ENCODE results near the gene FTSJ1.

FTSJ1 gene

DNA sequence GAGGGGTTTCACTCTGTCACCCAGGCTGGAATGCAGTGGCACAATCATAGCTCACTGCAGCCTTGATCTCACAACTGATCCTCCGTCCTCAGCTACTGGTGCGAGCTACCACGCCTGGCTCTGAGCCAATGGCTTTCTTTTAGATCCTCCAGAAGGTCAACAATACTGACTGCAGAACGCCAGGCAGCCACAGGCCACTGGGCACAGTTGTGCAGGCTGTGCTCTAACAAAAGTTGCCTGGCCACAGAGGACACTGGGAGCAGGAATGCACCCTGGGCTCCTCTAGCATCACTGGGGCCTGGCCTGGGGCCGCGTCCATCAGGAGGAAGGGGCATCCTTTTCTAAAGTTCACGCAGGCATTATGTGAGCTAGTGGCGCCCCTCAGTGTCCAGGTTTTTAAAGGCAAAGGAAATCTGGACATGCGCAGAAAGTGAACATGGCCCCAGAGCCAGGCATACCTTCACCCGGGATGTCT is 17.9 kb downstream of the FTSJ1 start:
- no peaks in the 10 kb centered on the region for H3K36me3 ChIP-seq (ENCODE audit: insufficient read depth, insufficient read length, low read length)
- no peaks in the 10 kb centered on the region for H3K4me1 ChIP-seq (ENCODE audit: insufficient read depth, insufficient read length)
- TF ChIP-seq YY1 (IDR thresholded peaks at IDR 0.05; ENCODE audit: insufficient read depth, insufficient read length) (no peak), ZNF274 (IDR thresholded peaks at IDR 0.05; ENCODE audit: low read depth, low read length) (no peak), SUZ12 (IDR thresholded peaks at IDR 0.05; ENCODE audit: extremely low read depth, insufficient read depth, insufficient read length) (no peak)
- no peaks in the 10 kb centered on the region for H3K9me3 ChIP-seq (ENCODE audit: insufficient read depth, low read length)
- H3K4me3 ChIP-seq (ENCODE audit: insufficient read length, low read depth) = no peak overlapping the region
- no peak overlapping the region for H3K9ac ChIP-seq (ENCODE audit: insufficient read length, low read depth)
- no peak for DNase-seq (ENCODE audit: low read depth, low spot score)
- H3K27me3 ChIP-seq (ENCODE audit: insufficient read depth, insufficient read length) = no peaks in the 10 kb centered on the region

DNA sequence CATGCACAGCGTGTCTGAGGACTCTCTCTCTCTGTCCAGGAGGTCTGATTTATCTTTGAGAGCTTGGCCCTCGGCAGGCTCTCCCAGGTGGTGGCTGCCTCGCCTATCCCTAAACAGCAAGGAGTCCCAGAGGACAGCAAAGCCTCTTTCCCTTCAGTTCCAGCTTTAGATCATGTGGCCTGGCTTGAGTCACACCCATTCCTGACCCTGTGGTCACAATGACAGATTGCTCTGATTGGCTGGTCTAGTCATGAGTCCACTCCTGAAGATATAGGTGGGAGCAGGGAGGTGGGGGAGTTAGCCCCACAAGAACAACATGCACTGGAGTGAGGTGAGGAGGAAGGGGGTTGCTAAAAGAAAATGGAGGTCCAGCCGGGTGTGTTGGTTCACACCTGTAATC is 20.7 kb downstream of the FTSJ1 start:
- DNase-seq (ENCODE audit: low read depth, low spot score) = no peak
- Histone ChIP-seq H3K27me3 (ENCODE audit: insufficient read depth, insufficient read length) (no peaks in the 10 kb centered on the region), H3K9me3 (ENCODE audit: insufficient read depth, low read length) (no peaks in the 10 kb centered on the region), H3K9ac (ENCODE audit: insufficient read length, low read depth) (no peak overlapping the region), H3K4me1 (ENCODE audit: insufficient read depth, insufficient read length) (no peaks in the 10 kb centered on the region), H3K4me3 (ENCODE audit: insufficient read length, low read depth) (no peak overlapping the region), H3K36me3 (ENCODE audit: insufficient read depth, insufficient read length, low read length) (no peaks in the 10 kb centered on the region)
- TF ChIP-seq YY1 (IDR thresholded peaks at IDR 0.05; ENCODE audit: insufficient read depth, insufficient read length) (no peak), SUZ12 (IDR thresholded peaks at IDR 0.05; ENCODE audit: extremely low read depth, insufficient read depth, insufficient read length) (no peak), ZNF274 (IDR thresholded peaks at IDR 0.05; ENCODE audit: low read depth, low read length) (no peak)

DNA sequence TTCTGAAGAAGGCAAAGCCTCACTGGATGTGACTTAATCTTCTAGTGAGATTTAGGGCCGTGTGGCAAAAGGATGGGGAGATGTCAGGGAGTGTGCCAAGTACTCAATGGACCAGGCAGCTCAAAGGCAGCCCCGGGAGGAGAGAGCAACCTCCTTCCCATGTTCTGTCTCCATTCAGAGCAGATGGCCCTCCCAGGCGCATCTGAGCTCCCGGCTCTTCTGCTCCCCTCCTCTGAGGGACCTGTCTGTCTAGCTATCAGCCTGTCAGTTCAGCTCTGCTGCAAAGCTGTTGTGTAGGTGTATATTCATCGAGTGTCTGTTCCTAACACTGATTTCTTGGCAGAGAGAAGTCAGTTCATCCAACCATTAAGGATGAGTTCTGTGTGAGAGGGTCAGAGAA is 21.9 kb downstream of the FTSJ1 start:
- no peaks in the 10 kb centered on the region for H3K27me3 ChIP-seq (ENCODE audit: insufficient read depth, insufficient read length)
- H3K4me1 ChIP-seq (ENCODE audit: insufficient read depth, insufficient read length) = no peaks in the 10 kb centered on the region
- no peak overlapping the region for H3K4me3 ChIP-seq (ENCODE audit: insufficient read length, low read depth)
- DNase-seq (ENCODE audit: low read depth, low spot score) = no peak
- no peaks in the 10 kb centered on the region for H3K36me3 ChIP-seq (ENCODE audit: insufficient read depth, insufficient read length, low read length)
- H3K9ac ChIP-seq (ENCODE audit: insufficient read length, low read depth) = no peak overlapping the region
- TF ChIP-seq YY1 (IDR thresholded peaks at IDR 0.05; ENCODE audit: insufficient read depth, insufficient read length) = no peak
- TF ChIP-seq ZNF274 (IDR thresholded peaks at IDR 0.05; ENCODE audit: low read depth, low read length) = no peak
- no peak for TF ChIP-seq SUZ12 (IDR thresholded peaks at IDR 0.05; ENCODE audit: extremely low read depth, insufficient read depth, insufficient read length)
- H3K9me3 ChIP-seq (ENCODE audit: insufficient read depth, low read length) = no peaks in the 10 kb centered on the region

DNA sequence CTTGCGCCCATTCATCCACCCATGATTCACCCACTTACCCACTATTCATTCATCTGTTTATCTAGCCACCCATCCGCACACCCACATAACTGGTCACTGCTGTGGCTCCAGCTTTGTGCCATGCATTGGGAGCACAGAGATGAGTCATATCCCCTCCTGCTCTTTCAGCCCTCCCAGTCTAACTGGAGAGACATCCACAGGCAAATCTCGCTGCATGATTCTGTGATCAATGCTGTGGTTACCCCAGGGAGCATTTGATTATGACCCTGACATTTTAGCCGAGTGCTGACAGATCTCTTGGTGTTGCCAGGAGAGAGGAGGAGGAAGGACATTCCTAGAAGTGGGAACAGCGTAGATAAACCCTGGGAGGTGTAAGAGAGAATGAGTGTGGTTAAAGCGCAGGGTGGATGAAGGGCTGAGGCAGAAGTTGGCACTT is 22.4 kb downstream of the FTSJ1 start:
- TF ChIP-seq ZNF274 (IDR thresholded peaks at IDR 0.05; ENCODE audit: low read depth, low read length) (no peak), YY1 (IDR thresholded peaks at IDR 0.05; ENCODE audit: insufficient read depth, insufficient read length) (no peak), SUZ12 (IDR thresholded peaks at IDR 0.05; ENCODE audit: extremely low read depth, insufficient read depth, insufficient read length) (no peak)
- no peak overlapping the region for H3K4me3 ChIP-seq (ENCODE audit: insufficient read length, low read depth)
- no peaks in the 10 kb centered on the region for H3K4me1 ChIP-seq (ENCODE audit: insufficient read depth, insufficient read length)
- no peak for DNase-seq (ENCODE audit: low read depth, low spot score)
- H3K9me3 ChIP-seq (ENCODE audit: insufficient read depth, low read length) = no peaks in the 10 kb centered on the region
- H3K9ac ChIP-seq (ENCODE audit: insufficient read length, low read depth) = no peak overlapping the region
- H3K27me3 ChIP-seq (ENCODE audit: insufficient read depth, insufficient read length) = no peaks in the 10 kb centered on the region
- H3K36me3 ChIP-seq (ENCODE audit: insufficient read depth, insufficient read length, low read length) = no peaks in the 10 kb centered on the region

DNA sequence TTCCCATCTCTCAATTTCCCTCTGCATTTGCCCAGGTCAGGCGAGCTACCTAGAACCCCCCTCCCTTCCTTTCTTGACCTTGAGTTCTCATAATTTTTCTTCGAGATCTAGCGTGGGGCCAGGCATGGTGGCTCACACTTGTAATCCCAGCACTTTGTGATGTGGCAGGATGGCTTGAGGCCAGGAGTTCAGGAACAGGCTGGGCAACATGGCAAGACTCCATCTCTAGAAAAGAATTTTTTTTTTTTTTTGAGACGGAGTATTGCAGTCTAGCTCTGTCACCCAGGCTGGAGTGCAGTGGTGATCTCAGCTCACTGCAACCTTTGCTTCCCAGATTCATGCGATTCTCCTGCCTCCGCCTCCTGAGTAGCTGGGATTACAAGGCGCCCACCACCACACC is 28.3 kb downstream of the FTSJ1 start:
- DNase-seq (ENCODE audit: low read depth, low spot score) = no peak
- H3K36me3 ChIP-seq (ENCODE audit: insufficient read depth, insufficient read length, low read length) = no peaks in the 10 kb centered on the region
- H3K4me3 ChIP-seq (ENCODE audit: insufficient read length, low read depth) = no peak overlapping the region
- H3K9ac ChIP-seq (ENCODE audit: insufficient read length, low read depth) = no peak overlapping the region
- no peaks in the 10 kb centered on the region for H3K27me3 ChIP-seq (ENCODE audit: insufficient read depth, insufficient read length)
- H3K4me1 ChIP-seq (ENCODE audit: insufficient read depth, insufficient read length) = no peaks in the 10 kb centered on the region
- H3K9me3 ChIP-seq (ENCODE audit: insufficient read depth, low read length) = no peaks in the 10 kb centered on the region
- TF ChIP-seq YY1 (IDR thresholded peaks at IDR 0.05; ENCODE audit: insufficient read depth, insufficient read length) (no peak), SUZ12 (IDR thresholded peaks at IDR 0.05; ENCODE audit: extremely low read depth, insufficient read depth, insufficient read length) (no peak), ZNF274 (IDR thresholded peaks at IDR 0.05; ENCODE audit: low read depth, low read length) (no peak)

DNA sequence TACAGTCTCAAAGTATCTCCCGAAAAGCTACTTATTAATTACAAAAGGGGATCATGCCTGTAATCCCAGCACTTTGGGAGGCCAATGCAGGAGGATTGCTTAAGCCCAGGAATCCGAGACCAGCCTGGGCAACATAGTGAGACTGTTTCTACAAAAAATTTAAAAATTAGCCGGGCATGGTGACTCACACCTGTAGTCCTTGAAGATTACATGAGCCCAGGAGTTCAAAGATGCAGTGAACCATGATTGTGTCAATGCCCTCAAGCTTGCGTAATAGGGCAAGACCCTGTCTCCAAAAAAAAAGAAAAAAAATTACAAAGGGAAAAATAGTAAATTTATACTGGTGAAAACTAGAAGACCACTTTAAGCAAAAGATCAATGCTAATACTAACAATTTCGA is 29.5 kb downstream of the FTSJ1 start:
- Histone ChIP-seq H3K9ac (ENCODE audit: insufficient read length, low read depth) (no peak overlapping the region), H3K36me3 (ENCODE audit: insufficient read depth, insufficient read length, low read length) (peaks cover 4% of the 10 kb centered on the region)
- TF ChIP-seq SUZ12 (IDR thresholded peaks at IDR 0.05; ENCODE audit: extremely low read depth, insufficient read depth, insufficient read length) = no peak
- TF ChIP-seq ZNF274 (IDR thresholded peaks at IDR 0.05; ENCODE audit: low read depth, low read length) = no peak
- TF ChIP-seq YY1 (IDR thresholded peaks at IDR 0.05; ENCODE audit: insufficient read depth, insufficient read length) = no peak

DNA sequence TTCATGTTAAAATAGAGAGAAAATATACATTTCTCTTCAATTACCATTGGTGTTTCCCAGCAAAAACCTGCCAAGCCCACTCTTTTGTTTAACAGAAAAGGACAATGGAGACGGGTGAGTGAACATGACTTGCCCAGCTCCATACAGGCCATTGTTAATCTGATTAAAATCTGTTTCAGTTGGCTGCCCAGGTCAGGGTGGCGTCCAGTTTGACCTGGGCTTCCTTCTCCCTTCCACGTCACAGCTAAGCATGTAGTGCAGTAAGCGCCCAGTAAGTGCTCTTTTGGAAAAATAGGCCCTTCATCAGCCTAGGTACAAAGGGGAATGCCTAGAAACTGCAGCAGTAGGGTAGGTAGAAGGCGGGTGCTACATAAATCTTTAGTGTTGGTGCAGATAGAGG is 31.2 kb downstream of the FTSJ1 start:
- TF ChIP-seq SUZ12 (IDR thresholded peaks at IDR 0.05; ENCODE audit: extremely low read depth, insufficient read depth, insufficient read length) = no peak
- no peak for TF ChIP-seq ZNF274 (IDR thresholded peaks at IDR 0.05; ENCODE audit: low read depth, low read length)
- TF ChIP-seq YY1 (IDR thresholded peaks at IDR 0.05; ENCODE audit: insufficient read depth, insufficient read length) = no peak
- no peaks in the 10 kb centered on the region for H3K27me3 ChIP-seq (ENCODE audit: insufficient read depth, insufficient read length)
- no peaks in the 10 kb centered on the region for H3K4me1 ChIP-seq (ENCODE audit: insufficient read depth, insufficient read length)
- H3K4me3 ChIP-seq (ENCODE audit: insufficient read length, low read depth) = no peak overlapping the region
- no peak for DNase-seq (ENCODE audit: low read depth, low spot score)
- H3K9ac ChIP-seq (ENCODE audit: insufficient read length, low read depth) = no peak overlapping the region
- no peaks in the 10 kb centered on the region for H3K9me3 ChIP-seq (ENCODE audit: insufficient read depth, low read length)
- peaks cover 9% of the 10 kb centered on the region for H3K36me3 ChIP-seq (ENCODE audit: insufficient read depth, insufficient read length, low read length)

More for the DNA sequence above, 29.5 kb downstream of the FTSJ1 start:
- Histone ChIP-seq H3K4me3 (ENCODE audit: insufficient read length, low read depth) (no peak overlapping the region), H3K9me3 (ENCODE audit: insufficient read depth, low read length) (no peaks in the 10 kb centered on the region), H3K27me3 (ENCODE audit: insufficient read depth, insufficient read length) (no peaks in the 10 kb centered on the region), H3K4me1 (ENCODE audit: insufficient read depth, insufficient read length) (no peaks in the 10 kb centered on the region)
- DNase-seq (ENCODE audit: low read depth, low spot score) = no peak

Measured in NT2/D1 (cell line).